Stimulated activated naive CD8-positive, alpha-beta T cell treated with anti-CD3 and anti-CD28 coated beads, Interleukin-15, Interleukin-2, amounts not matched to agents 100 U/mL and 50 U/mL, for 24 hours (primary cell): Measurements from ENCODE around the gene HBD.
"Not testable (repeated sequence)": the region's sequence is repeated elsewhere in the genome, so short reads cannot be mapped to it uniquely, and the experiment has no call there.

Source experiments
- ATAC-seq: fragments of 150-1000 bp; cut with Tn5 transposase; one replicate; pipeline ENCODE4 v1.10.0; 2021
- DNase-seq: peaks from one replicate; pipeline ENCODE4 v3.0.0; 2021

Gene HBD

GRCh38 chr11:5252919-5253265, 18.6 kb upstream of the HBD start:
- ATAC-seq (no peak), DNase-seq (no peak)

GRCh38 chr11:5252192-5252918, 18.1 kb upstream of the HBD start:
- DNase-seq: no peak
- ATAC-seq: no peak

- ATAC-seq (no peak), DNase-seq (no peak)
Measured at GRCh38 chr11:5251746-5252145, 17.5 kb upstream of the HBD start.

DNA sequence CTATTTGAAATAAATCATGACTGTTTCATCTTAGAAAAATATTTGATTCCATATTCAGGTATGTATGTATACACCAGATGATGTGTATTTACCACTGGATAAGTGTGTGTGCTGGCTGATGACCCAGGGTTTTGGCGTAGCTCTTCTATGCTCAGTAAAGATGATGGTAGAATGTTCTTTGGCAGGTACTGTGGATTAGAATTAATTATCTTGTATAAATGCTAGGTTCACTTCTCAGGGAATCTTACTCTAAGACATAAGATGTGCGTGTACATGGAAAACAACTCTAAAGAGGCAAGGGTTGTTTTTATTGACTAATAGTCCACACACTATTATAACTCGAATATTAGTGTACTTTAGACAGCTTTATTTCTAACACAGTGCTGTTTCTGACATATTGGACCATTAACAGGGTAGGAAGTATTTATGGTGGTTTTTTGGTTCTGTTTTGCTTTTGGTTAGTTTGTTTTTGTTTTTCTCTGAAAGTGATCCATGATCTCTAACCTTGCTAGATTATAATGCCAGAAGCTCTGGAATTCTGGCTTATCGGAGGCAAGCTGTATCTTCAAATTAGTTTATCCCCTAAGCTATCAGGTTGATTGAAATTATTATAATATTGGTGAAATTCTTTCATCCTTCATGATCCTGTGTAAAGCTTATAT, 16.4 kb upstream of the HBD start:
- DNase-seq (no peak), ATAC-seq (no peak)

DNA sequence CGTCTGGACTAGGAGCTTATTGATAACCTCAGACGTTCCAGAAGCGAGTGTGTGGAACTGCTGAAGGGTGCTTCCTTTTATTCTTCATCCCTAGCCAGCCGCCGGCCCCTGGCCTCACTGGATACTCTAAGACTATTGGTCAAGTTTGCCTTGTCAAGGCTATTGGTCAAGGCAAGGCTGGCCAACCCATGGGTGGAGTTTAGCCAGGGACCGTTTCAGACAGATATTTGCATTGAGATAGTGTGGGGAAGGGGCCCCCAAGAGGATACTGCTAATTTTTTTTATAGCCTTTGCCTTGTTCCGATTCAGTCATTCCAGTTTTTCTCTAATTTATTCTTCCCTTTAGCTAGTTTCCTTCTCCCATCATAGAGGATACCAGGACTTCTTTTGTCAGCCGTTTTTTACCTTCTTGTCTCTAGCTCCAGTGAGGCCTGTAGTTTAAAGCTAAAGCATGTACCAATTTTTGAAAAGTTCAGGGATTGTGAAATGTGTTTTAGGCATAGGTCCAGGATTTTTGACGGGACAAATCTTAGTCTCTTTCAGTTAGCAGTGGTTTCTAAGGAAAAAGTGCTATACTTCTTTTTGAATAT, 15.6 kb upstream of the HBD start, which contains the start of gene HBG1:
HBG1 (minus strand) TSS at position 51 of the 590 bp plus-strand sequence. CDS start 53 bp downstream, outside the sequence.
- DNase-seq, ATAC-seq: not testable (repeated sequence)

DNA sequence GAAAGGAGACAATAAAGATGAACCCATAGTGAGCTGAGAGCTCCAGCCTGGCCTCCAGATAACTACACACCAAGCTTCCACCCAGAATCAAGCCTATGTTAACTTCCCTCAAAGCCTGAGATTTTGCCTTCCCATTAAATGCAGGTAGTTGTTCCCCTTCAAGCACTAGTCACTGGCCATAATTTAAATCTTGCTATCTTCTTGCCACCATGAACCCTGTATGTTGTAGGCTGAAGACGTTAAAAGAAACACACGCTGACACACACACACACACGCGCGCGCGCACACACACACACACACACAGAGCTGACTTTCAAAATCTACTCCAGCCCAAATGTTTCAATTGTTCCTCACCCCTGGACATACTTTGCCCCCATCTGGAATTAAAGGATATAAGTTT, 14.2 kb upstream of the HBD start:
- ATAC-seq, DNase-seq: not testable (repeated sequence)

GRCh38 chr11:5247472-5248192, 13.3 kb upstream of the HBD start:
- ATAC-seq (no peak), DNase-seq (no peak)

DNA sequence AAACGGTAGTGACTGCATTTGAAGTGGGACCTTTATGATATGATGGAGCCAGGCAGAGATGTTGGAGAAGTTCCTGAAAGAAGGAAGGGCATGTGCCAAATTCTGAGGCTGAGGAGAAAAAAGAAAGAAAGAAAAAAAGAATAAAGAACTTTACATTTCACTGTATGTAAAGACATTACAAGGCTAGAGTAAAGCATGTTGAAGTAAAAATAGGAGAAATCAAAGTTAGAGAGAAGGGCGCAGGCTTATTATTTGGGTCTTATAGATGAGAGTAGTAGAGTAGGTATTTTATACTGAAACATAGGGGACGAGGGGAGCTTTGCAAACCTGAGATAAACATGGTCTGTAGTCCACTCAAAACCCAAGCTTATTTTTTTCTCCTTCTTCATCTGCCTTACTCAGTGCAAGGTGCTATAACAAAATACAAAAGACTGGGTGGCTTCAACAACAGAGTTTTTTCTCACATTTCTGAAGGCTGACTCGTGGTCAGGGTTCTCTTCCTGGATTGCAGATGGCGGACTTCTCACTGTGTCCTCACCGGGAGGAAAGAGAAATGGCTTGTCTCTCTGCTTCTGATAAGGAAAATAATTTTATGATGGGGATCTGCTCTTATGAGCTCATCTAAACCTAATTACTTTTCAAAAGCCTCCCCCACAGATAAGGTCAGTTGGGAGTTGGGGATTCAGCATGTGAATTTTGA, 12.6 kb upstream of the HBD start:
- no peak for DNase-seq
- no peak for ATAC-seq

- ATAC-seq: no peak
- DNase-seq: no peak
Measured at GRCh38 chr11:5245155-5245554, 10.9 kb upstream of the HBD start.

GRCh38 chr11:5243816-5244180, 9.5 kb upstream of the HBD start:
- ATAC-seq: no peak
- DNase-seq: no peak

- no peak for ATAC-seq
- no peak for DNase-seq
Measured at GRCh38 chr11:5242933-5243815, 8.9 kb upstream of the HBD start.

- DNase-seq: no peak
- ATAC-seq: no peak
Measured at GRCh38 chr11:5242208-5242607, 7.9 kb upstream of the HBD start.

DNA sequence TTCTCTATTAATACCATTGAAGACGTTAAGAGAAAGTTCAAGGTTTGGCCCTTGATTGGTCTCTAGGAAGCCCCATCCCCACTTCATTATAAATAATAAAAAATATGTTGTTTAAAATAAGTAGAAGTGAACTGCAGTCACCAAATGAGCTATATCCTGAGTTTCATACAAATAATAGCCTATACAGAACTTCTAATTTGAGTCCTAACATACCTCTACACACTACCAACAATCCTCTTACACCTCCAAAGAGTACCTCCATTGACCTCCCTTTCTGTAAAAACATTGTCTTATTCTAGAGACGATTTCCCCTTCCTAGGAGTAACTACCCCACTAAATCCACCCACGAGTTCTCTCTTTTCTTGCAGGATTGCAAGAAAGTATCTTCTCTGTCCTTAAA, 7.2 kb upstream of the HBD start:
- DNase-seq (no peak), ATAC-seq (no peak)

GRCh38 chr11:5240458-5240857, 6.2 kb upstream of the HBD start:
- no peak for ATAC-seq
- no peak for DNase-seq

DNA sequence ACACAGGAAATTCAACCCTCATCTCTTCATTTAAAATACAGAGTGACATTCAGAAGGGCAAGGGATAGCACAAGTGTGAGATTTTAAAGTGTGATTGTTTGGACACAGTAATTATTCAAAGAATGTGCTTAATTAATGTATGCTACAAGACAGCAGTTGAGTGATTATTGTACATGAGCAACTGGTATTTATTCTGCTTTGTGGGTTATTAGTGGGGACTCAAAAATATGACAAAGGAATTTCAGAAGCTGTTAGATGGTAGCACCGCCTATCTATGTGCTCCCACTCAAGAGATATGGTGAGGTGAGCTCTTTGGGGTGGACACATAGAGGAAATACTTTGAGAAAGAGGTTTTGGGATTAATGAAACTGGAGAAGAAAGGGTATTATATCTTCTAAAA, 5.8 kb upstream of the HBD start:
- no peak for DNase-seq

GRCh38 chr11:5239046-5239445, 4.8 kb upstream of the HBD start:
- DNase-seq (no peak), ATAC-seq (no peak)

More for the DNA sequence above, 5.8 kb upstream of the HBD start:
- no peak for ATAC-seq

DNA sequence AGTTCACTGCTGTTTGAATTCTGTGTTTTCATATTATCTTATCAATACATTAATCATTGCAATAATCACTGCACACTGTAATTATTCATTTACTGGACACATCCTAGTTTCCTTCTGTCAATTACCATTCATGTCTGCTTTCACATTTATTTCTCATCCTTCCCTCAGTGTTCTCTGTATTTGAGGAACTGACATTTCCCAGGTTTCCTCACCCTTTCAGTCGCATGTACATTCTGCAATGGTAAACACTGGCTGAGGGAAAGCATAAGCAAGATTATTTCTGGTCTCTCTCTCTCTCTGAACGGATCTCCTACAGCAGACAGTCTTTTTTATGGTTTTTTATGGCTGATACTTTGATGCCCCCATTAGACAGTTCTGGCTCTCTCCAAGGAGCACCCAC, 4.2 kb upstream of the HBD start:
- ATAC-seq (no peak), DNase-seq (no peak)

DNA sequence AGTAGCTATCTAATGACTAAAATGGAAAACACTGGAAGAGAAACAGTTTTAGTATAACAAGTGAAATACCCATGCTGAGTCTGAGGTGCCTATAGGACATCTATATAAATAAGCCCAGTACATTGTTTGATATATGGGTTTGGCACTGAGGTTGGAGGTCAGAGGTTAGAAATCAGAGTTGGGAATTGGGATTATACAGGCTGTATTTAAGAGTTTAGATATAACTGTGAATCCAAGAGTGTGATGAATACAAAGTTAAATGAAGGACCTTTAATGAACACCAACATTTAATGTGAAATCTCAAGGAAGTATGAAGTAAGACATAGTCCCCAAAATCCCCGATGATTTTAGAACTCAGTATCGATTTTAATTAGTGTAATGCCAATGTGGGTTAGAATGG, 3.1 kb upstream of the HBD start:
- DNase-seq (no peak), ATAC-seq (no peak)

GRCh38 chr11:5235364-5236095, 1.2 kb upstream of the HBD start:
- no peak for DNase-seq
- ATAC-seq: no peak

GRCh38 chr11:5233307-5233706, 976 bp downstream of the HBD start:
- DNase-seq (no peak), ATAC-seq (no peak)

GRCh38 chr11:5232821-5233220, 1.5 kb downstream of the HBD start:
- DNase-seq: no peak
- no peak for ATAC-seq
